Measurements from ENCODE around the gene MTMR8. TPM values are rescaled to one million over a fixed set of nuclear protein-coding genes. Genes with fewer than 3 reads are reported as not detected.

Gene MTMR8
- 0.21 and 0.72 TPM in 2 replicates for total RNA-seq

DNA sequence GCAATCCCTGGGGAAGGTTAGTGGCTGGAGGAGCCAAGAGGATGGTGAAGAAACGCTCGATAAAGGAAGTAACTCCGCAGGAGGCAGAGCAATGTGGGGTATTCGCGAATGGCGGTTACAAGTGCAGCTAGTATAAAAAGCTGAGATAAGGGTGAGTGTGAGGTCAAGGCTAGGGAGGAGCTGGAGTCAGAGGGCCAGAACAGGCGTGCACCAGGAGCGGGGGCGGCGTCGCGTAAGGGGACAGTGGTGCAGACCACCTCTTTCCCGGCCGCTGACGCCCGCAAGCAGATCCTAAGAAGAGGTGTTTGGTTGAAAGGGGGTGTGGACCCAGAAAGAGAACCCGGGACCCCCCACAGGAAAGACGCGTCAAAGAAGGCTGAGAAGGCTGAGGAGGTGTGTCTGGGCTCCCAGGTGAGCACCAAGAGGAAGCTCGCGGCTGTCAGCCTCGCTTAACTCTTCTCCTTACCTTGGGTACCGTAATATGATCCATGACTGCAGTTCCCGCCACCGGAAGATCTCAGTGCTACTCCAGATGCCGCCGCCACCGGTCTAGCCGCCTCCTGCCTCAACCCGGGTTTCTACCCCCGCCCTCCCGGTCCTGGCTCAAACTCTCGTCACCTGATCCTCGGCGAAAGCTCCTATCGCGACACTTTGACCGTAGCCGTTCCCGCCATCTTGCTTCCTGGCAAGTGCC lies at the start of gene MTMR8:
Gene MTMR8, minus strand, starts transcription at position 579 of the 694 bp plus-strand sequence. Its CDS starts 89 bp downstream, at position 490.

GRCh38 chrX:64230123-64230970 lies 164.9 kb downstream of the MTMR8 start, which contains the start of gene ASB12:
Gene ASB12, minus strand, starts transcription at chrX:64230607. Its CDS starts 4,957 bp downstream, at chrX:64225650.

Other genes starting within 250 kb of the MTMR8 start
- 1.4 and 1.7 TPM in 2 replicates for gene AMER1, start 189.7 kb downstream of the MTMR8 start, total RNA-seq
- not detected in 2 replicates for gene ASB12, start 164.8 kb downstream of the MTMR8 start, total RNA-seq

Measured in tracheal epithelial cell (primary cell).